Panc1 (cell line): Measurements from ENCODE around the gene SHISA4. TPM values are rescaled to one million over a fixed set of nuclear protein-coding genes. Genes with fewer than 3 reads are reported as not detected.

Experiments
- ATAC-seq: fragments of 200-7000 bp; cut with Tn5 transposase; 2 replicates; pipeline ENCODE4 v1.9.1; 2020; ENCODE audit warnings: mild to moderate bottlenecking, moderate library complexity
- BruUV-seq: library from RNA; stranded (reverse); fragments of 400-500 nt; replicated peaks from 2 replicates; lab custom pipeline; 2021; lab: Mats Ljungman, UMichigan
- CTCF ChIA-PET: fragments of 300-600 bp; sonication (Branson Sonifier 250); formaldehyde crosslinking; loops from one replicate; lab custom pipeline; 2022; ENCODE audit warnings: antibody characterized with exemption; lab: Charles Lee
- POLR2A ChIA-PET: fragments of 300-600 bp; sonication (Branson Sonifier 250); formaldehyde crosslinking; loops from one replicate; lab custom pipeline; 2022; ENCODE audit warnings: antibody characterized with exemption; lab: Charles Lee
- DNase-seq: peaks from one replicate; pipeline ENCODE4 v3.0.0-alpha.2; 2010; ENCODE audit warnings: low read depth, low spot score
- H3K27ac ChIP-seq: 2 replicates; pipeline ENCODE4 v1.5.1; 2011; ENCODE audit warnings: mild to moderate bottlenecking, low read length, inconsistent platforms
- H3K27me3 ChIP-seq: fragments of 200-500 bp; sonication (Bioruptor generic); 2 replicates; pipeline ENCODE4 v1.6.0; 2014; ENCODE audit warnings: low read length, inconsistent platforms; ENCODE audit not compliant: control insufficient read depth, insufficient read depth
- H3K36me3 ChIP-seq: fragments of 200-500 bp; sonication (Bioruptor generic); 2 replicates; pipeline ENCODE4 v1.5.1; 2014; ENCODE audit warnings: inconsistent platforms, mild to moderate bottlenecking, low read length, moderate library complexity; ENCODE audit not compliant: control insufficient read depth, insufficient read depth
- H3K4me1 ChIP-seq: 2 replicates; pipeline ENCODE4 v1.5.1; 2011; ENCODE audit warnings: inconsistent platforms, mild to moderate bottlenecking, low read length, moderate library complexity; ENCODE audit not compliant: control insufficient read depth, insufficient read depth
- H3K4me3 ChIP-seq, 2 experiments: 2 replicates each; pipeline ENCODE4 v1.5.1; 2011 to 2012; ENCODE audit warnings: low read depth in 2 of 2, low read length in 2 of 2, mild to moderate bottlenecking in 2 of 2, inconsistent platforms in 1 of 2, moderate library complexity in 1 of 2
- H3K9me3 ChIP-seq: fragments of 200-500 bp; sonication (Bioruptor generic); 2 replicates; pipeline ENCODE4 v1.5.1; 2014; ENCODE audit warnings: low read depth, mild to moderate bottlenecking, inconsistent platforms, low read length, moderate library complexity; ENCODE audit not compliant: control insufficient read depth, insufficient read depth
- CTCF ChIP-seq: fragments of 450-650 bp; IDR thresholded peaks from 2 replicates; pipeline ENCODE4 v1.5.1; 2017; ENCODE audit warnings: mild to moderate bottlenecking
- POLR2AphosphoS5 ChIP-seq: IDR thresholded peaks from 2 replicates; pipeline ENCODE4 v1.6.1; 2012; ENCODE audit warnings: mild to moderate bottlenecking, low read depth, low read length, moderate library complexity
- REST ChIP-seq, 2 experiments: IDR thresholded peaks; 2 replicates each; pipeline ENCODE4 v1.6.1; 2011 to 2012; ENCODE audit warnings: low read depth in 2 of 2, control low read depth in 1 of 2, low read length in 1 of 2, mild to moderate bottlenecking in 1 of 2, moderate library complexity in 1 of 2; ENCODE audit not compliant: insufficient read depth in 1 of 2
- SIN3A ChIP-seq: IDR thresholded peaks from 2 replicates; pipeline ENCODE4 v1.6.1; 2012; ENCODE audit warnings: low read depth, mild to moderate bottlenecking, low read length, moderate library complexity, borderline replicate concordance; ENCODE audit not compliant: insufficient read depth
- TCF7L2 ChIP-seq: IDR thresholded peaks from 2 replicates; pipeline ENCODE4 v1.6.1; 2011; ENCODE audit warnings: mild to moderate bottlenecking, low read depth, low read length, inconsistent platforms
- in situ Hi-C: cut with HindIII; loops from 2 replicates; pipeline ENCODE4 v1.10.0; 2016; ENCODE audit warnings: low sequenced_read_pairs, low pct_unique_long_range_greater_than_20kb
- intact Hi-C: fragments of 100-400 bp; cut with micrococcal nuclease; formaldehyde crosslinking; loops from one replicate; pipeline ENCODE4 v1.10.0; 2022; ENCODE audit not compliant: unreplicated experiment
- total RNA-seq: library from RNA; stranded (reverse); gene quantifications from one replicate; pipeline ENCODE4 v1.2.1, GENCODE V29; 2021; ENCODE audit not compliant: unreplicated experiment

Gene SHISA4
- total RNA-seq, 1 experiment from 2014 or later, result 38.2 TPM

GRCh38 chr1:201870397-201870796 is 18.3 kb upstream of the SHISA4 start:
- BruUV-seq, result no TSS peak

GRCh38 chr1:201874672-201875071 is 14.0 kb upstream of the SHISA4 start:
- ATAC-seq (no peak), DNase-seq (no peak)
- H3K4me1 ChIP-seq, result no peaks in the 10 kb centered on the region
- POLR2A ChIA-PET, result no interaction called here
- H3K4me3 ChIP-seq, result no peak overlapping the region
- no peaks in the 10 kb centered on the region for H3K27me3 ChIP-seq
- no TSS peak for BruUV-seq
- H3K27ac ChIP-seq, result no peak overlapping the region
- in situ Hi-C loops (no loop called here), intact Hi-C loops (loop anchor here (10.0 kb wide), 1 partner anchor 240 kb away; no protein-coding TSS in a partner anchor)
- CTCF ChIA-PET, result interaction anchor here (0.5 kb wide), 1 partner anchor 46 kb away, joined by 4 read pairs; no protein-coding TSS in a partner anchor
- H3K36me3 ChIP-seq, result peaks cover 17% of the 10 kb centered on the region
- no peaks in the 10 kb centered on the region for H3K9me3 ChIP-seq
- no peak for TF ChIP-seq TCF7L2
- TF ChIP-seq POLR2AphosphoS5, result no peak
- no peak for TF ChIP-seq CTCF
- TF ChIP-seq SIN3A, result no peak
- TF ChIP-seq REST (IDR thresholded peaks at IDR 0.05; ENCODE audit: insufficient read depth in 1 of 2, low read depth in 2 of 2, low read length in 1 of 2), result no peak

More at GRCh38 chr1:201870397-201870796, 18.3 kb upstream of the SHISA4 start:
- Histone ChIP-seq H3K36me3 (peaks cover 41% of the 10 kb centered on the region), H3K4me3 (no peak overlapping the region), H3K27ac (no peak overlapping the region), H3K4me1 (no peaks in the 10 kb centered on the region), H3K27me3 (no peaks in the 10 kb centered on the region), H3K9me3 (no peaks in the 10 kb centered on the region)
- DNase-seq, result no peak
- POLR2A ChIA-PET, result no interaction called here
- ATAC-seq, result no peak
- in situ Hi-C loops (no loop called here), intact Hi-C loops (loop anchor here (10.0 kb wide), 1 partner anchor 244 kb away; no protein-coding TSS in a partner anchor)
- no peak for TF ChIP-seq CTCF
- TF ChIP-seq POLR2AphosphoS5, result no peak
- TF ChIP-seq TCF7L2, result no peak
- TF ChIP-seq SIN3A, result no peak
- TF ChIP-seq REST (IDR thresholded peaks at IDR 0.05; ENCODE audit: insufficient read depth in 1 of 2, low read depth in 2 of 2, low read length in 1 of 2), result no peak
- CTCF ChIA-PET, result no interaction called here
